ENCODE data around the gene ANKRD33B.
"Not testable (repeated sequence)": the region's sequence is repeated elsewhere in the genome, so short reads cannot be mapped to it uniquely, and the experiment has no call there.

Gene ANKRD33B

DNA sequence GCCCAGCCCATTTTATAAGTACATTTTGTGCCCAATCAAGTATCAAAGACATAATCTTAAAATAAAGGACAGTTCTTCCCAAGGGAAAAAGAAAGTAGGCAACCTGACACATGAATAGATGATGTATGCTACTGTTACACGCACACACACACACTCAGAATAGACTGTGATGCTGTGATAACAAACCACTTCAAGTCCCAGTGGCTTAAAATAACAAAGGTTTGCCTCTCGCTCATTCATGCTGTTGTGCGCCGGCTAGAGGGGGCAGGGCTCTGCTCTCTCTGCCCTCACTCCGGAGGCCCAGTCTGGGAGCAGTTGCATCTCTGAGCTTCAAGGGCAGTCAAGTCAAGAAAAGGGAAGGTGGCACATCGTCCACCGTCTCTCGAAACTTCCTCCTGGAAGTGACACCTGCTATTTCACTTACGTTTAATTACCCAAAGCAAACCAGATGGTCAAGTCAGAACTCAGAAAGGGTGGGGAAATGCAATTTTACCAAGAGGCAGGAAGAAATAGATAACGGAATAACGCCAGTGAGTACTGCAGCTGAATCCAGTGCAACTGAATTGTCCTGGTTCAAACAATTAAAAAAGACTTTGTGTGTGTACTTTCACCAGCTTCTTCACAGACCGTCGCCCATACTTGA lies 43.3 kb downstream of the ANKRD33B start:
- Mint-ChIP-seq H3K4me1 (ENCODE audit: low read depth) (peaks cover 26% of the 10 kb centered on the region), H3K9me3 (no peaks in the 10 kb centered on the region), H3K27ac (peak overlapping the region; percentile 70), H3K27me3 (peaks cover 10% of the 10 kb centered on the region), H3K36me3 (ENCODE audit: low read depth) (no peaks in the 10 kb centered on the region), H3K4me3 (no peak overlapping the region)
- intact Hi-C loops (cut with micrococcal nuclease) = no loop called here

DNA sequence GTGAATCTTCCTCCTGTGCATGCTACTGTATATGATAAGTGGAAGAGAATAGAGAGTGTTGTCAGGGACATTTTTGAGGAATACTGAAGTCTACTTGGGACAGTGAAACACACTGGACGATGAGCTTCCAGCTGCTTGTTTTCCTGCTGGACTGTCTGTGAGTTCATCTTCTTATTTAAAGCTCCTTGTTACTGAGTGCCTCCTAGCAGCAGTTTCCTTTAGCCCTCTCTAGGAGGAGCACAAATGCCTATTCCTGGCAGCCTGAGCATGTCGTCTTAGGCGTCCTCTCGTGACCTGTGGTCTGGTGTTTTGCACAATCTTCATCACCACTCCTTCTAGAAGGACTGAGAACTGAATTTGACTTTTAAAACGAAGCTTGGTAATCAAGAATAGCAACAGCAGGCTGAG lies 43.8 kb downstream of the ANKRD33B start:
- H3K27ac Mint-ChIP-seq = peak overlapping the region; percentile 70
- intact Hi-C loops (cut with micrococcal nuclease) = no loop called here
- H3K27me3 Mint-ChIP-seq = peaks cover 10% of the 10 kb centered on the region
- no peaks in the 10 kb centered on the region for H3K36me3 Mint-ChIP-seq (ENCODE audit: low read depth)
- no peaks in the 10 kb centered on the region for H3K9me3 Mint-ChIP-seq
- H3K4me1 Mint-ChIP-seq (ENCODE audit: low read depth) = peaks cover 26% of the 10 kb centered on the region
- peak overlapping the region; percentile 41 for H3K4me3 Mint-ChIP-seq

DNA sequence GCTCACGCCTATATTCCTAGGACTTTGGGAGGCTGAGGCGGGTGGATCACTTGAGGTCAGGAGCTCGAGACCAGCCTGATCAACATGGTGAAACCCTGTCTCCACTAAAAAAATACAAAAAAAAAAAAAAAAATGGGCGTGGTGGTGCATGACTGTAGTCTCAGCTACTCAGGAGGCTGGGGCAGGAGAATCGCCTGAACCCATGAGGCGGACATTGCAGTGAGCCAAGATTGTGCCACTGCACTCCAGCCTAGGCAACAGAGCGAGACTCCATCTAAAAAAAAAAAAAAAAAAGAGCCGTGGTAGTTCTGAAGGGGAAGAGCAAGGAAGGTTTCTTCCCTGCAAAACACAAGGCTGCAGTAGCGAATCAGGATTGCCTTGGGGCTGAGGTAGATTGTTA lies 44.2 kb downstream of the ANKRD33B start:
- Mint-ChIP-seq H3K4me1 (ENCODE audit: low read depth) (peaks cover 26% of the 10 kb centered on the region), H3K4me3 (peak overlapping the region; percentile 41), H3K27me3 (peaks cover 10% of the 10 kb centered on the region), H3K27ac (peak overlapping the region; percentile 70)
- intact Hi-C loops (cut with micrococcal nuclease); H3K9me3 Mint-ChIP-seq; H3K36me3 Mint-ChIP-seq (ENCODE audit: low read depth): not testable (repeated sequence)

DNA sequence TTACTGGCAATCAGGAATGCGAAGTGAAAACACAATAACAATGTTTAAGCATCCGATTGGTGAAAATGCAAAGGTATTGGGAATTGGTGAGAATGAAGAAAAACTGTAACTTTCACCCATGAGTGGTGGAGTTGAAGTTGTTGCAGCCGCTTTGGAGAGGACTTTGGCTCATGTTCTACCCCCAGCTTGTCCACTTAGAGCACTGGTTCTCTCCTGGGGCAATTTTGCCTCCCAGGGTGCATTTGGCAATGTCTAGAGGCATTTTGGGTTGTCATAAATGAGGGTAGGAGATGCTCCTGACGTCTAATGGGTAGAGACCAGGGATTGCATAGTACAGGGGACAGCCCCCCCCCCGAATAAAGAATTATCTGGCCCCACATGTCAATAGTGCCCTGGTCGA lies 46.2 kb downstream of the ANKRD33B start:
- no peak overlapping the region for H3K27ac Mint-ChIP-seq
- intact Hi-C loops (cut with micrococcal nuclease) = no loop called here
- no peaks in the 10 kb centered on the region for H3K36me3 Mint-ChIP-seq (ENCODE audit: low read depth)
- H3K27me3 Mint-ChIP-seq = peaks cover 10% of the 10 kb centered on the region
- H3K4me3 Mint-ChIP-seq = no peak overlapping the region
- peaks cover 25% of the 10 kb centered on the region for H3K4me1 Mint-ChIP-seq (ENCODE audit: low read depth)
- no peaks in the 10 kb centered on the region for H3K9me3 Mint-ChIP-seq

GRCh38 chr5:10611290-10611689 lies 47.4 kb downstream of the ANKRD33B start:
- H3K4me1 Mint-ChIP-seq (ENCODE audit: low read depth) = peaks cover 17% of the 10 kb centered on the region
- H3K4me3 Mint-ChIP-seq = no peak overlapping the region
- no peaks in the 10 kb centered on the region for H3K36me3 Mint-ChIP-seq (ENCODE audit: low read depth)
- H3K27ac Mint-ChIP-seq = no peak overlapping the region
- intact Hi-C loops (cut with micrococcal nuclease) = no loop called here
- no peaks in the 10 kb centered on the region for H3K9me3 Mint-ChIP-seq
- H3K27me3 Mint-ChIP-seq = peaks cover 10% of the 10 kb centered on the region

- H3K36me3 Mint-ChIP-seq (ENCODE audit: low read depth) = no peaks in the 10 kb centered on the region
- no peak overlapping the region for H3K27ac Mint-ChIP-seq
- no peak overlapping the region for H3K4me3 Mint-ChIP-seq
- peaks cover 13% of the 10 kb centered on the region for H3K4me1 Mint-ChIP-seq (ENCODE audit: low read depth)
- no peaks in the 10 kb centered on the region for H3K9me3 Mint-ChIP-seq
- intact Hi-C loops (cut with micrococcal nuclease) = no loop called here
- H3K27me3 Mint-ChIP-seq = peaks cover 9% of the 10 kb centered on the region
Measured at GRCh38 chr5:10612251-10612650, 48.4 kb downstream of the ANKRD33B start.

GRCh38 chr5:10615693-10616092 lies 51.8 kb downstream of the ANKRD33B start:
- Mint-ChIP-seq H3K9me3 (no peaks in the 10 kb centered on the region), H3K4me3 (no peak overlapping the region)

GRCh38 chr5:10617103-10617502 lies 53.2 kb downstream of the ANKRD33B start:
- peaks cover 14% of the 10 kb centered on the region for H3K27me3 Mint-ChIP-seq
- H3K36me3 Mint-ChIP-seq (ENCODE audit: low read depth) = no peaks in the 10 kb centered on the region
- H3K27ac Mint-ChIP-seq = no peak overlapping the region

More at GRCh38 chr5:10615693-10616092, 51.8 kb downstream of the ANKRD33B start:
- H3K27ac Mint-ChIP-seq = no peak overlapping the region
- intact Hi-C loops (cut with micrococcal nuclease) = no loop called here
- no peaks in the 10 kb centered on the region for H3K36me3 Mint-ChIP-seq (ENCODE audit: low read depth)
- peaks cover 14% of the 10 kb centered on the region for H3K27me3 Mint-ChIP-seq
- no peaks in the 10 kb centered on the region for H3K4me1 Mint-ChIP-seq (ENCODE audit: low read depth)

DNA sequence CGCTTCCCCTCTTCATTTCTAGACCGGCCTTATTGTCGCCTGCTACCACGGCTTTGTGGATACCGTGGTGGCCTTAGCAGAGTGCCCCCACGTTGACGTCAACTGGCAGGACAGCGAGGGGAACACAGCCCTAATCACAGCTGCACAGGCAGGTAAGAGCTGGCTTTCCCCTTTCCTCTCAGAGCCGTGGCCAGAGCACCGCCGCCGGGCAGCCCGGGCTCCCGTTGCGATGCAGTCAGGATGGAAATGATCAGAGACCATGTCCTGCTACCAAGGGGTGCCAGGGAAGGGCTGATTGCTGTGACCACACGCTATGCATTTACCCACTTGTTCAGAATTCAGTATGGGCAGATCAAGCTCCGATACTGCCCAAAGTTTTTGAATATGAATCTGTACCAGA lies 54.4 kb downstream of the ANKRD33B start:
- Mint-ChIP-seq H3K36me3 (ENCODE audit: low read depth) (no peaks in the 10 kb centered on the region), H3K27me3 (peaks cover 14% of the 10 kb centered on the region), H3K27ac (no peak overlapping the region), H3K4me1 (ENCODE audit: low read depth) (peaks cover 5% of the 10 kb centered on the region), H3K4me3 (no peak overlapping the region), H3K9me3 (no peaks in the 10 kb centered on the region)
- intact Hi-C loops (cut with micrococcal nuclease) = no loop called here

More at GRCh38 chr5:10617103-10617502, 53.2 kb downstream of the ANKRD33B start:
- no peak overlapping the region for H3K4me3 Mint-ChIP-seq
- no peaks in the 10 kb centered on the region for H3K9me3 Mint-ChIP-seq
- H3K4me1 Mint-ChIP-seq (ENCODE audit: low read depth) = peaks cover 4% of the 10 kb centered on the region
- intact Hi-C loops (cut with micrococcal nuclease) = no loop called here

- Mint-ChIP-seq H3K27ac (no peak overlapping the region), H3K4me3 (no peak overlapping the region), H3K4me1 (ENCODE audit: low read depth) (peaks cover 10% of the 10 kb centered on the region), H3K9me3 (no peaks in the 10 kb centered on the region), H3K36me3 (ENCODE audit: low read depth) (no peaks in the 10 kb centered on the region), H3K27me3 (peaks cover 14% of the 10 kb centered on the region)
- intact Hi-C loops (cut with micrococcal nuclease) = no loop called here
Measured at GRCh38 chr5:10619649-10620048, 55.8 kb downstream of the ANKRD33B start.

DNA sequence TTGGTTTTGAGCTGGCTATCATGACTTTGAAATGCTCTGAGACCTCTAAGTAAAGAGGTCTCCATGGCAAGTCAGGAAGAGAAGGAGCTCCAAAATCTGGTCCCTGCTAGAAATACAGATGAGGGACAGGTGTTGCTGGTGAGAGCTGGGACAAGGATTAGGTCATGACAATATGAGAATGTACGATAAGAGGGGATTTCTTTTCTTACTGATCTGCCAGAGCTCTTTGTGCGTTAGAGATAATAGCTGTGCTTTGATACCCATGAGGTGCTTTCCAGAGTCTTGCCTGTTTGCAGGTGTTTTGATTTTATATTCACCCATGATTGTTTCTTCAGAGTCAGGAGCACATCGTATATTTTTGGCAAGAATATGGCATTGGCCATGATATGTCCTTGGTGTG lies 56.5 kb downstream of the ANKRD33B start:
- no peak overlapping the region for H3K27ac Mint-ChIP-seq
- H3K4me3 Mint-ChIP-seq = no peak overlapping the region
- H3K27me3 Mint-ChIP-seq = peaks cover 15% of the 10 kb centered on the region
- H3K9me3 Mint-ChIP-seq = no peaks in the 10 kb centered on the region
- intact Hi-C loops (cut with micrococcal nuclease) = no loop called here
- H3K4me1 Mint-ChIP-seq (ENCODE audit: low read depth) = peaks cover 10% of the 10 kb centered on the region
- no peaks in the 10 kb centered on the region for H3K36me3 Mint-ChIP-seq (ENCODE audit: low read depth)

- intact Hi-C loops (cut with micrococcal nuclease) = no loop called here
- Mint-ChIP-seq H3K27ac (no peak overlapping the region), H3K36me3 (ENCODE audit: low read depth) (no peaks in the 10 kb centered on the region), H3K4me3 (no peak overlapping the region), H3K4me1 (ENCODE audit: low read depth) (peaks cover 16% of the 10 kb centered on the region), H3K9me3 (no peaks in the 10 kb centered on the region), H3K27me3 (peaks cover 29% of the 10 kb centered on the region)
Measured at GRCh38 chr5:10621832-10622231, 58.0 kb downstream of the ANKRD33B start.

DNA sequence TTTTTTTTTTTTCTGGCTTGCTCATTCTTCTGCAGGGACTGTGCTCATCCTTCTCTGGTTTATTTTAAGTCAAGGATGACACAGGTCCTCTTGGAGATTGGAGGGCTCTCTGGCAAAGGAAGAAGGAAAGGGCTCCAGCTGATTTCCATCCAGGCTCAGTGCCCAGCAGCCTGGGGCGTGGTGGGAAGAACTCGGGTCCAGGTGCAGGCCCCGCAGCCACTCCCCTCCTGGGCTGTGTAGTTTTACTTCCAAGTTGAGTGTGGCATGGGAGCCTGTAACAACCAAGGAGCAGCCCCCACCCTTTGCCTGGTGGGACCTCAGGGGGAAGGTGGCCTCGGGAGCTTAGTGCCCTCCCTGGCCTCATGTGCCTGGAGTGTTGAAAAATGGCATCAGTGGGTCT lies 58.9 kb downstream of the ANKRD33B start:
- Mint-ChIP-seq H3K4me3 (no peak overlapping the region), H3K9me3 (no peaks in the 10 kb centered on the region), H3K27me3 (peaks cover 33% of the 10 kb centered on the region), H3K27ac (no peak overlapping the region), H3K36me3 (ENCODE audit: low read depth) (no peaks in the 10 kb centered on the region), H3K4me1 (ENCODE audit: low read depth) (peaks cover 25% of the 10 kb centered on the region)
- intact Hi-C loops (cut with micrococcal nuclease) = no loop called here

- Mint-ChIP-seq H3K9me3 (no peaks in the 10 kb centered on the region), H3K4me3 (no peak overlapping the region), H3K36me3 (ENCODE audit: low read depth) (no peaks in the 10 kb centered on the region), H3K27me3 (peaks cover 33% of the 10 kb centered on the region), H3K4me1 (ENCODE audit: low read depth) (peaks cover 26% of the 10 kb centered on the region), H3K27ac (no peak overlapping the region)
- intact Hi-C loops (cut with micrococcal nuclease) = no loop called here
Measured at GRCh38 chr5:10623305-10623910, 59.5 kb downstream of the ANKRD33B start.

- H3K9me3 Mint-ChIP-seq = no peaks in the 10 kb centered on the region
- no peak overlapping the region for H3K27ac Mint-ChIP-seq
- no peak overlapping the region for H3K4me3 Mint-ChIP-seq
- no peaks in the 10 kb centered on the region for H3K36me3 Mint-ChIP-seq (ENCODE audit: low read depth)
- intact Hi-C loops (cut with micrococcal nuclease) = no loop called here
- H3K27me3 Mint-ChIP-seq = peaks cover 33% of the 10 kb centered on the region
- peaks cover 32% of the 10 kb centered on the region for H3K4me1 Mint-ChIP-seq (ENCODE audit: low read depth)
Measured at GRCh38 chr5:10624206-10624605, 60.3 kb downstream of the ANKRD33B start.
